Kidney (tissue), 14 donors: ENCODE measurements around the gene RNASE11. TPM values are rescaled to one million over a fixed set of nuclear protein-coding genes. Genes with fewer than 3 reads are reported as not detected.

Source experiments
- DNase-seq, 5 donors: peaks; one replicate each; pipeline ENCODE4 v3.0.0-alpha.2; 2013 to 2020
- FAIRE-seq: peaks from 2 replicates; lab custom pipeline; 2012; peaks lifted over from hg19 to GRCh38; lab: Jason Lieb, UNC
- H3K27ac ChIP-seq, 2 donors: one replicate each; pipeline ENCODE4 v1.7.0; 2013; ENCODE audit warnings: low read depth in 2 of 2, low read length in 2 of 2, inconsistent platforms in 1 of 2
- H3K27me3 ChIP-seq: one replicate; pipeline ENCODE4 v1.7.1; 2013; ENCODE audit warnings: low read length, inconsistent platforms; ENCODE audit not compliant: control insufficient read depth, insufficient read depth
- H3K36me3 ChIP-seq, 3 donors: one replicate each; pipeline versions ENCODE4 v1.7.0 to v1.7.1; 2013; ENCODE audit warnings: low read length in 3 of 3, control low read depth in 1 of 3, inconsistent platforms in 1 of 3; ENCODE audit not compliant: insufficient read depth in 3 of 3, control insufficient read depth in 2 of 3
- H3K4me1 ChIP-seq, 3 donors: one replicate each; pipeline versions ENCODE4 v1.7.0 to v1.7.1; 2013; ENCODE audit warnings: low read length in 3 of 3, inconsistent platforms in 1 of 3, low read depth in 1 of 3; ENCODE audit not compliant: control insufficient read depth in 2 of 3, insufficient read depth in 2 of 3
- H3K4me3 ChIP-seq, 3 donors: one replicate each; pipeline versions ENCODE4 v1.7.0 to v1.8.1; 2013; ENCODE audit warnings: low read length in 3 of 3, control low read depth in 1 of 3, inconsistent platforms in 1 of 3
- H3K9ac ChIP-seq, 3 donors: one replicate each; pipeline versions ENCODE4 v1.7.0 to v1.7.1; 2013; ENCODE audit warnings: low read length in 3 of 3, control low read depth in 1 of 3, inconsistent platforms in 1 of 3
- H3K9me3 ChIP-seq, 3 donors: one replicate each; pipeline versions ENCODE4 v1.7.0 to v1.7.1; 2013; ENCODE audit warnings: low read length in 3 of 3, control low read depth in 1 of 3, inconsistent platforms in 1 of 3; ENCODE audit not compliant: control insufficient read depth in 2 of 3, insufficient read depth in 1 of 3
- CTCF ChIP-seq: IDR thresholded peaks from 3 replicates; pipeline ENCODE4 v1.5.1; 2012; ENCODE audit warnings: mild to moderate bottlenecking, moderate library complexity, borderline replicate concordance; ENCODE audit not compliant: insufficient read depth; ENCODE audit errors: extremely low read depth
- intact Hi-C: fragments of 100-400 bp; cut with DNase I; formaldehyde crosslinking; loops from one replicate; pipeline ENCODE4 v1.11.1; 2022
- polyA plus RNA-seq: library from polyadenylated mRNA; stranded (reverse); fragments of 350-450 nt; fragmentation: Illumina TruSeq; extraction: RNeasy Lipid Tissue Mini Kit (QIAGEN cat#74804); gene quantifications from one replicate; pipeline ENCODE4 v1.2.3, GENCODE V29; 2014; ENCODE audit warnings: low read depth, low replicate concordance; ENCODE audit not compliant: insufficient read depth
- total RNA-seq: library from RNA; stranded (reverse); fragmentation: NEBNext Ultra II Directional; extraction: Animal tissue kit (Norgen Biotek cat#: 25700); gene quantifications from one replicate; pipeline ENCODE4 v1.2.1, GENCODE V29; 2021
- donor health status: control.
- donor health status: control.
- donor health status: control.
- donor health status: control.
- donor health status: control.
- donor health status: DM: yes; HTN: yes; CAD: no.
- donor health status: Normal renal cell carcinoma (clear cell type).

The RNASE11 gene
- total and polyA plus RNA-seq, 2 donors from 2014 or later: not detected

- no peaks in the 10 kb centered on the region for H3K4me1 ChIP-seq
- no peaks in the 10 kb centered on the region for H3K9me3 ChIP-seq
- FAIRE-seq (no peak), DNase-seq (no peak)
- H3K36me3 ChIP-seq: no peaks in the 10 kb centered on the region
- H3K9ac ChIP-seq: no peak overlapping the region
- no peak for TF ChIP-seq CTCF
- H3K27ac ChIP-seq: no peak overlapping the region
- intact Hi-C loops: no loop called here
- H3K27me3 ChIP-seq: no peaks in the 10 kb centered on the region
- H3K4me3 ChIP-seq: no peak overlapping the region
These were observed 47.9 kb downstream of the RNASE11 start for GRCh38 chr14:20539906-20540305.

Other genes starting within 250 kb of the RNASE11 start
- gene PARP2, start 244.4 kb downstream of the RNASE11 start, total RNA-seq: 18.4 TPM
- 14.4 TPM for gene PARP2, start 244.4 kb downstream of the RNASE11 start, polyA plus RNA-seq
- gene TEP1, start 174.5 kb downstream of the RNASE11 start, total RNA-seq: 45.2 TPM
- gene TEP1, start 174.5 kb downstream of the RNASE11 start, polyA plus RNA-seq: 11.2 TPM
- gene KLHL33, start 151.8 kb downstream of the RNASE11 start, total RNA-seq: 0.72 TPM
- 0.24 TPM for gene KLHL33, start 151.8 kb downstream of the RNASE11 start, polyA plus RNA-seq
- gene OSGEP, start 133.2 kb downstream of the RNASE11 start, total RNA-seq: 32.4 TPM
- 30.3 TPM for gene OSGEP, start 133.2 kb downstream of the RNASE11 start, polyA plus RNA-seq
- gene APEX1, start 132.8 kb downstream of the RNASE11 start, total RNA-seq: 119 TPM
- 109 TPM for gene APEX1, start 132.8 kb downstream of the RNASE11 start, polyA plus RNA-seq
- gene PIP4P1, start 126.6 kb downstream of the RNASE11 start, total RNA-seq: 35.7 TPM
- 33.3 TPM for gene PIP4P1, start 126.6 kb downstream of the RNASE11 start, polyA plus RNA-seq
- 80.7 TPM for gene PNP, start 118.6 kb downstream of the RNASE11 start, total RNA-seq
- 183 TPM for gene PNP, start 118.6 kb downstream of the RNASE11 start, polyA plus RNA-seq
- 0.57 TPM for gene RNASE10, start 82.5 kb downstream of the RNASE11 start, total RNA-seq
- gene RNASE10, start 82.5 kb downstream of the RNASE11 start, polyA plus RNA-seq: 0.69 TPM
- gene RNASE9, start 27.0 kb downstream of the RNASE11 start, total RNA-seq: not detected
- gene RNASE9, start 27.0 kb downstream of the RNASE11 start, polyA plus RNA-seq: not detected
- gene RNASE12, start 3.4 kb upstream of the RNASE11 start, total RNA-seq: not detected
- gene RNASE12, start 3.4 kb upstream of the RNASE11 start, polyA plus RNA-seq: not detected
- gene OR6S1, start 53.7 kb upstream of the RNASE11 start, total RNA-seq: not detected
- gene OR6S1, start 53.7 kb upstream of the RNASE11 start, polyA plus RNA-seq: not detected
- gene RNASE4, start 96.6 kb upstream of the RNASE11 start, total RNA-seq: 22.8 TPM
- gene RNASE4, start 96.6 kb upstream of the RNASE11 start, polyA plus RNA-seq: 40.4 TPM
- 19.4 TPM for gene ANG, start 100.8 kb upstream of the RNASE11 start, total RNA-seq
- gene ANG, start 100.8 kb upstream of the RNASE11 start, polyA plus RNA-seq: 24.5 TPM
- not detected for gene EDDM3A, start 157.9 kb upstream of the RNASE11 start, total RNA-seq
- gene EDDM3A, start 157.9 kb upstream of the RNASE11 start, polyA plus RNA-seq: 1.8 TPM
- not detected for gene EDDM3B, start 180.4 kb upstream of the RNASE11 start, total RNA-seq
- gene EDDM3B, start 180.4 kb upstream of the RNASE11 start, polyA plus RNA-seq: not detected
- 15.4 TPM for gene RNASE6, start 193.3 kb upstream of the RNASE11 start, total RNA-seq
- gene RNASE6, start 193.3 kb upstream of the RNASE11 start, polyA plus RNA-seq: 6.0 TPM
- gene RNASE1, start 214.8 kb upstream of the RNASE11 start, total RNA-seq: 201 TPM
- gene RNASE1, start 214.8 kb upstream of the RNASE11 start, polyA plus RNA-seq: 476 TPM